Kidney epithelial cell (primary cell): ENCODE results near the gene TGFBR3. TPM values are rescaled to one million over a fixed set of nuclear protein-coding genes. Genes with fewer than 3 reads are reported as not detected.
"Not testable (repeated sequence)": the region's sequence is repeated elsewhere in the genome, so short reads cannot be mapped to it uniquely, and the experiment has no call there.

Source experiments
- DNase-seq: peaks from one replicate; pipeline ENCODE4 v3.0.0-alpha.2; 2010; ENCODE audit warnings: low read depth
- H3K27me3 ChIP-seq: 2 replicates; pipeline ENCODE4 v1.6.0; 2011; ENCODE audit warnings: low read length; ENCODE audit not compliant: control insufficient read depth, insufficient read depth
- H3K36me3 ChIP-seq: 2 replicates; pipeline ENCODE4 v1.5.1; 2011; ENCODE audit warnings: low read length; ENCODE audit not compliant: control insufficient read depth, insufficient read depth
- H3K4me3 ChIP-seq: 2 replicates; pipeline ENCODE4 v1.5.1; 2011; ENCODE audit warnings: low read depth, mild to moderate bottlenecking, control low read depth, low read length
- CTCF ChIP-seq: IDR thresholded peaks from 2 replicates; pipeline ENCODE4 v1.5.1; 2011; ENCODE audit warnings: mild to moderate bottlenecking, moderate library complexity, low read length, control low read depth, inconsistent platforms; ENCODE audit not compliant: insufficient read depth, poor library complexity, severe bottlenecking
- total RNA-seq: library from RNA; depleted of rRNA; stranded (reverse); fragments of >200 nt; gene quantifications from 2 replicates; pipeline ENCODE4 v1.2.3, GENCODE V29; 2015

TGFBR3 gene
- total RNA-seq, 1 donor from 2014 or later, result 5.5 TPM

- Histone ChIP-seq H3K36me3 (no peaks in the 10 kb centered on the region), H3K27me3 (no peaks in the 10 kb centered on the region), H3K4me3 (no peak overlapping the region)
- TF ChIP-seq CTCF, result no peak
- no peak for DNase-seq
These were observed 41.0 kb downstream of the TGFBR3 start for GRCh38 chr1:91844862-91845528.

GRCh38 chr1:91843843-91844242 is 42.1 kb downstream of the TGFBR3 start:
- no peak overlapping the region for H3K4me3 ChIP-seq

GRCh38 chr1:91842563-91842962 is 43.4 kb downstream of the TGFBR3 start:
- TF ChIP-seq CTCF, result no peak
- Histone ChIP-seq H3K4me3 (no peak overlapping the region), H3K27me3 (no peaks in the 10 kb centered on the region), H3K36me3 (no peaks in the 10 kb centered on the region)
- no peak for DNase-seq

More at GRCh38 chr1:91843843-91844242, 42.1 kb downstream of the TGFBR3 start:
- H3K36me3 ChIP-seq, result no peaks in the 10 kb centered on the region
- DNase-seq, result no peak
- TF ChIP-seq CTCF, result no peak
- no peaks in the 10 kb centered on the region for H3K27me3 ChIP-seq

- Histone ChIP-seq H3K27me3 (no peaks in the 10 kb centered on the region), H3K4me3 (no peak overlapping the region), H3K36me3 (no peaks in the 10 kb centered on the region)
- TF ChIP-seq CTCF, result no peak
- no peak for DNase-seq
These were observed 43.9 kb downstream of the TGFBR3 start for GRCh38 chr1:91842056-91842455.

GRCh38 chr1:91840276-91840675 is 45.7 kb downstream of the TGFBR3 start:
- not testable (repeated sequence) for DNase-seq, H3K4me3 ChIP-seq, H3K27me3 ChIP-seq, H3K36me3 ChIP-seq

GRCh38 chr1:91836331-91837040 is 49.5 kb downstream of the TGFBR3 start:
- no peaks in the 10 kb centered on the region for H3K27me3 ChIP-seq
- no peak overlapping the region for H3K4me3 ChIP-seq
- no peak for TF ChIP-seq CTCF
- no peaks in the 10 kb centered on the region for H3K36me3 ChIP-seq
- DNase-seq, result no peak
